HG03575 (cell line): Measurements from ENCODE around the gene ATP6V1G2.
"Not testable (repeated sequence)": the region's sequence is repeated elsewhere in the genome, so short reads cannot be mapped to it uniquely, and the experiment has no call there.

Experiments used
- ATAC-seq: cut with Tn5 transposase; IDR thresholded peaks from one replicate; pipeline ENCODE4 v1.9.1; 2021; ENCODE audit not compliant: unreplicated experiment, insufficient number of reproducible peaks, low FRiP score; ENCODE audit errors: extremely low read depth

The ATP6V1G2 gene

DNA sequence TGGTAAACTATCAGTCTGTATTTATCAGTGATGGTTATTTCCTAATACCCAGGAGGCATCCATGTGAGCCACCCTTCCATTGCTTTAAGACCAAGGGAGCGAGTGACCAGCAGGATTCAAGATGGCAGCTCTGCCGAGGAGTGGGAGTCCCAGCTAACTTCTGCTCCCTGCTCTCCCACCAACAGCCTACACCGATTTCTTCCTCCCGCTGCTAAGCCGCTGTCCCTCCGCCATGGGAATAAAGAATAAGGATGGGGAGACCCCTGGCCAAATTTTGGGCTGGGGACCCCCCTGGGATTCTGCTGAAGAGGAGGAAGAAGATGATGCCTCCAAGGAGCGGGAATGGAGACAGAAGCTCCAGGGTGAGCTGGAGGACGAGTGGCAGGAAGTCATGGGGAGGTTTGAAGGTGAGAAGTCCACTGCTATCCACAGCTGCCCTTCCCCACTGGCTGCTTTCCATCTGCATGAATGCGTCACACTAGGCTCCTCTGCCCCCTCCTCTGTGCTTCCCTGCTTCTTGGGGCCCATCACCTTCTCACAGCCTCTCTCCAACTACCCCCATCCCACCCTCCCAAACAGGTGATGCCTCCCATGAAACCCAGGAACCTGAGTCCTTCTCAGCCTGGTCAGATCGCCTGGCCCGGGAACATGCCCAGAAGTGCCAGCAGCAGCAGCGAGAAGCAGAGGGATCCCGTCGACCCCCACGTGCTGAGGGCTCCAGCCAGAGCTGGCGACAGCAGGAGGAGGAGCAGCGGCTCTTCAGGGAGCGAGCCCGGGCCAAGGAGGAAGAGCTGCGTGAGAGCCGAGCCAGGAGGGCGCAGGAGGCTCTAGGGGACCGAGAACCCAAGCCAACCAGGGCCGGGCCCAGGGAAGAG, 11.3 kb upstream of the ATP6V1G2 start:
- ATAC-seq = no peak

DNA sequence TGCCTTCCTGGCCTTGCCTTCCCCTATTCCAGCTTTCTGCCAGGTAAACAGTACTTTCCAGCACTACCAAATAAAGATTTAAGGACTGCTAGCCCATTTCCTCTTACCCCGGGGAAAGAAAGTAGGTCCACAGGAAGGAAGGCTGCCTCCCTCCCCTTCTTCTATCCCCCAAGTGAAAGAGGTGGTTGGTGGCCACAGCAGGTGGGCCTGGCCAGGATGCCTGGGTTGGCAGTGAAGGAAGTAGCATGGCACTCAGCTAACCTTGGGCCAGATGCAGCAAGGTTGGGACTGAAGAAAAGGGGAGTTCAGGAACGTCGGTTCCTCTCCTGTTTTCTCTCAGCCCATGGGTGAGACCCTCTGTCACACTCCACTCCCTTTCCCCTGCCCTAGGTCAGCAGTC, 9.9 kb upstream of the ATP6V1G2 start:
- no peak for ATAC-seq

DNA sequence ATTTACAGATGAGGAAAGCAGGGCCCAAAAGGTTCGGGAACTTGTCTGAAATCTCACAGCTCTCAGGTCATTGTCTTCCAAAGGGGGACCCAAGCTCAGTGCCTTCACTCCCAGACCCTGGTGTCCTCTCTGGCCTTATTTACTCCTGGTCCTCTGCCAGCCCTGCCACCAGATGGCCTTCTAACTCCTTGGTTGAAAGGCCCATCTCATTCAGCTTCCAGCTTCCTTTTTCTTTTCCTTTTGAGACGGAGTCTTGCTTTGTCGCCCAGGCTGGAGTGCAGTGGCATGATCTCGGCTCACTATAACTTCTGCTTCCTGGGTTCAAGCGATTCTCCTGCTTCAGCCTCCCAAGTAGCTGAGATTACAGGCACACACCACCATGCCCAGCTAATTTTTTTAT, 5.0 kb upstream of the ATP6V1G2 start:
- not testable (repeated sequence) for ATAC-seq

DNA sequence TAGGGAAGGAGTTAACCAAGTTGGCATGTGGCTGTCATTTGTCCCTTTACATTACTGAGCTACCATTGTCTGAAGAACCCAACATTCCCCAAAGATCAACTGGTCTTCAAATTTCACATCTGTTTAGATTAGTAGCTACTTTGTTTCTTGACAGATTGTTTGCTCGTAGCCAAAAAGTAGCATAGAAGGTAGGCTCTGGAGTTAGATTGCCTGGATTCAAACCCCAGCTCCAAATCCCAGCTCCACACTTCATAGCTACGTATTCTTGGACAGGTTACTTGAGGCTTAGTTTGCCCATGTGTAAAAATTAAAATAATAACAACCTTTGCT, 2.1 kb upstream of the ATP6V1G2 start:
- ATAC-seq = no peak

DNA sequence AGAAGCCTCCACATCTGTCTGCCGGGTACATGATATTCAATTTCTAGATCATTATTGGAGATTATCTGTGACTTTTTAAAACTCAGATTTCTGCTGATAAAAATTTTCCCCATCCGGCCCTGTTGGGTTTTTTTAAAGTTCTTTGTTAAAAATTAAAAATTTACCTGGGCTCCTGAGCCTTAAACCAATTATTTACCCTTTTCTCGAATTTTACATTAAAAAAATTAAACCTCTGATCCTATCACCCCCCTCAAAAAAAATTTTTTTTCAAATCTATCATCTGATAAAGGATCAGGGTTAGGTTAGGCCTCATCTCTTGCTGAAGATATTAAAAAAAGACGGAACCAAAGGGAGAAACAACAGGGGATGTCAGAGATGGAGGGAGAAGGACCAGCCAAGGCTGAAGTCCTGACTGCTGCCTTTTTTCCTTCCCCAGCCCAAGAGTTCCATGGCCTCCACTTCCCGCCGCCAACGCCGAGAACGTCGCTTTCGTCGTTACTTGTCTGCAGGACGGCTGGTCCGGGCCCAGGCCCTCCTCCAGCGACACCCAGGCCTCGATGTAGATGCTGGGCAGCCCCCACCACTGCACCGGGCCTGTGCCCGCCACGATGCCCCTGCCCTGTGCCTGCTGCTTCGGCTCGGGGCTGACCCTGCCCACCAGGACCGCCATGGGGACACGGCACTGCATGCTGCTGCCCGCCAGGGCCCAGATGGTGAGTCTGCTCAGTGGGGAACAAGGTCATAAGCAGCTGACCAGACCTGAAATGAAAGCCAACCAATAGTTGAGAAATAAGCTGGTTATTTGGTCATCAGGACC, 1.5 kb upstream of the ATP6V1G2 start:
- ATAC-seq = no peak

DNA sequence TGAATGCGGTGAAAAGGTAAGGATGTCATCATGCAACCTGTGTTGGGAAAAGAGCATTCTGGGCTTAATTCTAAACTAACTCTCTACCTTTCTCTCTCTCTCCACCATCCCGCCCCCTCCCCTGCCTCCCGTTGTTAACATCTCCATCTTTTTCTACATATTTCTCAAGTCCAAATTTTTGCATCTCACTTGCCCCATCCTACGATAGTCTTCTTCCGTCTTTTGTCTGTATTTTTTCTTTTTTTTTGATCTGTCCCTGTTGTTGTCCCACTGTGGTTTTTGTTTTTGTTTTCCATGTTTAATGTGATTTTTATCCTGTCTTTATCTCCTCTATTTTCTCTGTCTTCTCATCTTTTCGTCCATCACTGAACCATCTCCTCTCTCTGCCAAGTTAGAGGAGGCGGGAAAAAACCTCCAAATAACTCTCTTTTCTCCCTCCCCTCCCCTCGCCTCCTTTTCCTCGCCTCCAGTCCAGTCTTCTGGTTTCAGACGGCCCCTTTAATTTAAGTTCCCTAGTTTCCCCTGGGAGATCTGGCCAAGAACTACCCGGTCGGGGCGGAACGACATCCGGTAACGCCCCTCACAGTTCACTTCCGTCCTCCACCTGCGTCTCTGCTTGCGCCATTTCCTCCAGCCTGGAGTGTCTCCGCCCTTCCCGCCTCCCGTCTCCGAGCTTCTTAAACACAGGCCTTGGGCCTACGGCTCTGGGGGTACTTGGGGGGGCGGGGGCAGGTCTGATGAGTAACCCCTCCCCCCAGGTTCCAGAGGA, 734 bp upstream of the ATP6V1G2 start, which contains the start of gene NFKBIL1:
Gene NFKBIL1 (plus strand): TSS at position 651 of the 769 bp plus-strand sequence. CDS start 87 bp downstream, at position 738.
- ATAC-seq = no peak

DNA sequence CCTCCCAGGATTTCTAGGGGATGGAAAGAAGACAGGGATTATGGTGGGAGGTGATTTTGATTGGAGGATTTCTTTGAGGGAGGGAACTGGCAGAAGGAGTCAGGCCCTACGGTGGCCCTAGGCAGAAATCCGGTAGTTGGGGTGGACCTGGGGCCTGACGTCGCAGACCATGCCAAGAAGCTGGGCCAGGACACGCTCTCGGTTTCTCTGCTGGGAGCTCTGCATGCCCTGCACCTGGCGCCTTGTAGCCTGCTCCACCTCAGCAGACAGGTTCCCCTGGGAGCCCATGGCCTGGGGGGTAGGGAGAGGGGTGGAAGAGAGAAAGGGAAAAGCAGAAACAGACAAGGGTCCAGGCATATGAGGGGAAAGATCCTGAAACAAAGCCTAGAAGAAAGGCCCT, 1.1 kb downstream of the ATP6V1G2 start:
- ATAC-seq = no peak

DNA sequence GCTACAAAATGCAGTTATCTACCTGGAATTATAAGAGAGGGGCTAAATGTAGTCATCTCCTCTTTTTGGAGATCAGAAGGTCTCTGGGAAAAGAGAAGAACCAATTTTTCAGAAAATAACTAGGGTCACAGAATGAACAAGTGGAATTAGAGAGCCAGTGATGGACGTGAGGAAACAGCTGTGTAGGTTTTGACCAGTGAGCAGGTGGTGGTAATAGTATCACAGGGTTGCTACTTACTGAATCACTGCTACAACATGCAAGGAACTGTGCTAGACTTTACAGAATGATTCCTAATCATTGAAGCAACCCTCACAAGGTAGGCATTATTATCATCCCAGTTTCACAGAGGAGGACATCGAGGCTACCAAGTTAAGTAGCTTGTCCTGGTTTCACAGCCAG, 1.7 kb downstream of the ATP6V1G2 start:
- no peak for ATAC-seq

DNA sequence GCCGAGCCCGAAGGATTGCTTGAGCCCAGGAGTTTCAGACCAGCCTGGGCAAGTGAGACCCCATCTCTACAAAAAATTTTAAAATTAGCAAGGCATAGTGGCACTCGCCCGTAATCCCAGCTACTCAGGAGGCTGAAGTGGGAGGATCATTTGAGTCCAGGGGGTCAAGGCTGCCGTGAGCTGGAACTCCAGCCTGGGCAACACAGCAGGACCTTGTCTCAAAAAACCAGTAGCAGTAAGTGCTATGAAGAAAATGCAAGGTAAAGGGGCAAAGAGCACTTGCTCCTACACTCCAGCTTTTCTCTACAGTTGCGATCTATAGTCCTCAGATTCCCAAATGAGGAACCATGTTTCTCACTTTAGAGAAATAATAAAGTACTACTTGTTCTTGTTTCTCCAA, 2.8 kb downstream of the ATP6V1G2 start:
- ATAC-seq = no peak

DNA sequence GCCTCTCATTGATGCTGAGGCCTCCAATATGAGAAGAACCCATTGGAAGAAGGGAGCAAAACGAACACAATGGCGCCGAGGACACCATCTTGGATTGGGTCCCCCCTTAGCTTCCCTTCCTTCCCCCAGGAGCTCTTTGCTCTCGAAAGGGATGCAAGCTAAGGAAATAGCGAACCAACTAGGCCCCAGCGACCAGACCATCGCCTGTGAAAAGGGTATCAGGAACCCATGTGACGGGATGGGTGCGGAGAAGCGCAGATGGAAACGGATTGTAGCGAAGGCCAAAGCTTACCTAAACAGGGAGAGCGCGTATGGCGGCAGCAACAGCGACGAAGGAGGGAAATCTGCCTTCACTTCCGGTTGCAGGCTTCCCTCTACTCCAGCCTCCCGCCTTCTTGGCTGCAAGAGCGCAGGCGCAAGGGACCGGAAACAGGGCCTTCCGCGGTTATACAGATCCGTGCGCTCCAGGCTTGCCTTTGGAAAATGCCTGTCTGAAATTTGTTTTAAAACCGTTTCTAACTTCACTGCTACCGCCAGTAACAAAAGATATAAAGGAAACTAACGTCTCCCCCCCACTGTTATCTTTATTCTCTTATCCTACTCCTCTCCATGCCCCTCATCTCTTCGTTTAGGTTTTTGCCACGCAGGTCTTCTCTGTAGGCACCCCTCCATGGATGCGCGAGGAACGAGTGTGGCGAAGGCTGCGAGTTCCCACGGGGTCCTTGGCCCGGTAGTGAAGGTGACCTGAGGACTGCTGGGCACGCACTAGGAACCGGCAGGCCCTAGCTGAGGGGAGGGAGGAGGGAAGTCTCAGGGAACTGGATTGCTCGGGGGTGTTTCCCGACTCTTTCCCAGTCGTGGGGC, 4.5 kb downstream of the ATP6V1G2 start, which contains the start of gene DDX39B:
Gene DDX39B (minus strand): TSS at position 346 of the 864 bp plus-strand sequence. CDS start 1,471 bp downstream, outside the sequence.
- peak; percentile 40 for ATAC-seq

DNA sequence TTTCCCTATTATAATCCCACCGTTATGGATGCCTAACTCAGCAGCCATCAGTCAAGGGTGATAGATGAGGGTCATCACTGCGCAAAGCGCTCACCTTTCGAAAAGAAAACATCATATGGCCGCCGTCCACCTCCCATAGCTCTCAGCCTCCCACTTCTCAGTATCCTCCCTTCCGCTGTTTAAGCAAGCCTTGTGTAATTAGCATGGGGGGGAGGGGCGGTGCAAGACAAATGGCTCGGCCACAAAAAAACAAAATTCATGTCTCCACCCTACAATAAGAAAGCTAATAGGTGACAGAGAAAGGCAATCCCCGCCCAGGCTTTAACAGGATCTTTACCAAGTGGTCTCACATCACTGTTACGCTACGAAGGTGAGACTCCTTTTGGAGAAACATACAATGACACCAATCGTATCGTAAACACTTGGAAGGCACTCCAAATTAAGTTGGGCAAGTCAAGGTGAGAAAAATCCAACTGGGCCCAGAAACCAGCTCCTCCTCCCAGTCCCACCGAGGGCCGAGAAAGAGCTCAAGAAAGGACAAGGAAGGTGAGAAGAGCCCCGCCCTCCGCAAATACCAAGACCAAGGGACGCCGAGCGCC, 5.2 kb downstream of the ATP6V1G2 start:
- ATAC-seq = no peak

DNA sequence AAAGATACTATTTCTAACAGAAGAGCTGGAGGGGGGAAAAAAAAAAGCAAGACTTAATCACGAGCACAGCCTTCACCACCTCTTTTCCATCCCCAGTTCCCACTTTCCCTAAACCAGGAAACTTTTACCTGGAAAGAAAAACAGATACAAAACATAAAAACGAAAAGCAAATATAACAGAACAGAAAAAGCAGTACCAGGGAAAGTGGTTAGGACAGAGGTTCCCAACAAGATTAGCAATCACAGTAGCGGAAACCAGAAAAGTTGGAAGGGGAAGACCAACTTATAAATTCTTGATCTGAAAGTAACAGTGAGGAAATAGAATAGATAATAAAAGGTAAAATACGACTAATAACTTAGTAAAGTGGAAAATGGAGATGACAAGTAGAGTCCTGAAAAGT, 5.8 kb downstream of the ATP6V1G2 start:
- no peak for ATAC-seq

DNA sequence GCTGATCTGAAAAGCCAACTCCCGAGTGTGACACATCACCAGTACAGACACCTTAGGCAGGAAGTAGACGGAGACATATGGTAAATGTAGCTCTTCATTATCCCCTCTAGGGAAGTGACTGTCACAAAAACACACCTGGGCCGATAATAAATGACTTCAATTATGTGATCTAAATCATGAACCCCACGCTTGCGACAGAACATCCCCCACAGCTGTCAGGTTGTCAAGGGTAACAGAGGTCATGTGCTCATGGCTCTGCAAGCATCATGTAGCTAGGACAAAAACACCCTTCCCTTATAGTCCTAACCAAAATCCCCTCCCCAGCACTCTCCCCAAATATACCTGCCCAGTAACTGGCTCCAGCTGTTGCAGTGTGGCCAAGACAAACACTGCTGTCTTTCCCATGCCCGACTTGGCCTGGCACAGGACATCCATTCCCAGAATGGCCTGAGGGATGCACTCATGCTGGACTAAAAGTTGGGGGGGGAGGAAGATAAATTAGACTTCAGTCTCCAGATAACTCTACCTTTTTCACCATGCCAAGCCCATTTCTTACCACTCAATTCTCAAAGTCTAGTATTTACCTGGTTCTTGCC, 7.5 kb downstream of the ATP6V1G2 start:
- ATAC-seq = no peak

DNA sequence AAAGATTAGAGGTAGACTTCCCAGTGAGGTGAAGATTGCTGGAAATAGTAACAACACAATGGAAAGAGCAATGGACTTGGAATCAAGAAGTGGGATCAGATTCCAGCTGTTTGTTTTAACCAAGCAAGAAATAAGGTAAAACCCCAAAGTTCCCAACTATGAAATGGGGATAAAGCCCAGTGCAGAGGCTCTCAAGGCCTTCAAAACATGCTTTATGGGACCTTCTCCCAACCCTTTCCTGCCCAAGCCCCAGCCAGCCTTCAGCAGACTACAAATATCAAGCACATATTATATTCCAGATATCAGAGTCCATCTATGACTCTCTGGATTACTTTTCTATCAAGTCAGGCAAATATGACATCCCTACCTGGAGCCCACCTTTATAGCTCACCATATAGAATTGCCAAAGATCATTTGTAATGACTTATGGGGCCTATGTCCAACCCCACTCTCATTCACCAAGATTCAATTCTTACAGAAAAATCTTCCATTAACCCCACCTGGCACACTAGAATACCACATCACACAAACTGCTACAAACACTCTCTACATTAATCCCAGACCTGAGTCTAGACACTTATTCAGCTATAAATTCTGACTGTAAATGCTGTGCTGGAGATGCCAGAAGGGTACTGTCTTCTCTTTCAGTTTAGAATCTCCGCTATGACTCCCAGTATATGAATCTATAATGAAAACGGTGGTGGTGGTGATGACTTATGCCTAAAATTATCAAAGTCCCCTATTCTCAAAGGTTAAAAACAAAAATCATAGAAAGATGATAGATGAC, 10.7 kb downstream of the ATP6V1G2 start:
- no peak for ATAC-seq

DNA sequence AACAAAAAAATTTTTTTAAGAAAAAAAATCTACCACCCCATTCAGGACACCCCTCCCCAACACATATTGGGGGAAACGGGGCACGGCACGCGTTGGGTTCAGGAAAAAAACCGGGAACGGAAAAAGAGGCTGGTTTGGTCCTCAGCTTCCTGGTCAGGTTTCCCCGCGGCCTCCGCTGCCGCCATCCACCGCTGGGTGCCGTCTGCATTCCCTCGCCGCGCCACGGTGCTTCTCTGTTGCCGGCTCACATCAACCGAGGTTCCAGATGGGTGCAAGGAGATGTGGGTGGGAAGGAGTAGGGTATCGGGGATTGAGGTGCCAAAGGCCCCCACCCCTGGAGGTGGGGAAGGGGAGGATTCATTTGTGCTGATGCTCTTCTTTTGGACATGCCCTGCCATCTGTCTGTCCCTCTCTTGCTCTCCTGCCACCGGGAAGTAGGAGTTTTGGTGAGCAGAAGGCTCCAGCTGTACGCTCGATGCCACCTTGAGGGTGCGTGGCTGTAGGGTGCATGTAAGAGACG, 11.8 kb downstream of the ATP6V1G2 start:
- no peak for ATAC-seq

DNA sequence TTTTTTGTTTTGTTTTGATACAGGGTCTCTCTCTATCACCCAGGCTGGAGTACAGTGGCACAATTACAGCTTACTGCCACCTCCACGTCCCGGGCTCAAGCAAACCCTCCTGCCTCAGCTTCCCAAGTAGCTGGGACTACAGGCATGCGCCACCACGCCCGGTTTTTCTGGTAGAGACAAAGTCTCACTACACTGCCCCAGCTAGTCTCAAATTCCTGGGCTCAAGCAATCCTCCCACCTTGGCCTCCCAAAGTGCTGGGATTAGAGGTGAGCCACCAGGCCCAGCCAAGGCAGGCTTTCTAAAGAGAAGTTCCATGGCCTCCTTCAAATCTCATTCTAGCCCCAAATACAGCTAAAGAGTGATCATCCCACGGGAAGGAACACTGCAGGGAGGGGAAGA, 12.4 kb downstream of the ATP6V1G2 start:
- ATAC-seq = no peak

DNA sequence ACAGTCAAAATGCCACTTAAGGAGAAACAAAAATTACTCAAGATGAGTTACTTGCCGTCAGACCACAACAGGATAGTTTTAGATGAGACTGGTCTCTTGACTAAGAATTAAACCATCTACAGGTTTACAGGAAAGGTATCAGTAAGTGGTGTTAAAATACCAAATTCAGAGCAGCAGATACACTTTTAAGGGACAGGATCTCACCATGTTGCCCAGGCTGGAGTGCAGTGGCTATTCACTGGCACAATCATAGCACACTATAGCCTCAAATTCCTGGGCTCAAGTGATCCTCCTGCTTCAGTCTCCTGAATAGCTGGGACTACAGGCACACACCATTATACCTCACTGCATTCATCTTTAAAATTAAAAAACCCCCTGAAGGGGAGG, 13.0 kb downstream of the ATP6V1G2 start:
- no peak for ATAC-seq
